Lower lobe of right lung (tissue), 1 donor: ENCODE data around the gene SPRY4. TPM values are rescaled to one million over a fixed set of nuclear protein-coding genes. Genes with fewer than 3 reads are reported as not detected.

ENCODE experiments used
- total RNA-seq: library from RNA; stranded (reverse); fragmentation: NEBNext Ultra II Directional; extraction: Animal tissue kit (Norgen Biotek cat#: 25700); gene quantifications from one replicate; pipeline ENCODE4 v1.2.1, GENCODE V29; 2021
- donor health status: DM: no; HTN: yes; CAD: no; lungs with severe emphysema.

SPRY4 gene
- total RNA-seq, 1 donor from 2014 or later, result 42.7 TPM

Other genes with a start within 250 kb of the SPRY4 start
- gene NDFIP1, start 216.2 kb downstream of the SPRY4 start, total RNA-seq, result 70.5 TPM